ENCODE measurements around the gene DNAJC16. TPM values are rescaled to one million over a fixed set of nuclear protein-coding genes. Genes with fewer than 3 reads are reported as not detected.
"Not testable (repeated sequence)": the region's sequence is repeated elsewhere in the genome, so short reads cannot be mapped to it uniquely, and the experiment has no call there.

Gene DNAJC16
- total RNA-seq, 2 experiments from 2014 or later, result 9.1 to 16.8 TPM

DNA sequence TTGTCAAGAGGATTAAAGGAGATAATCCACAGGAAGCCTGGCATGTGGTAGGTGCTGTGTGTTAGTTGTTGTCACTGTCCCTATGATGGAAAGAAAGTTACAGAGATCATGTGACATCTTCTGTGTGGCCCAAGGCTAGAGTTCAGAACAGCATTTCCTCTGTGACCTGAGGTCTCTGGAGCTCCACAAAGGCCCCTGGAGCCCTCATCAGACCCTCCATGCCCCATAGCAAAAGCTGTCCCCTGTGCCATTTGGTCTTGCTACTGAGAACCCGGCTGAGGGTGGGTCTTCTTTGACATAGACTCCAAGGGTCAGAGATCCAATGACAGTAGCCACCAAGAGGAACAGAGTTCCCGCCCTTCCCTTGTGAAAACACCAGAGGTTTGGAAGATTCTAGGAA lies 42.7 kb upstream of the DNAJC16 start:
- DNase-seq (ENCODE audit: low spot score), result no peak
- Histone ChIP-seq H3K36me3 (ENCODE audit: insufficient read depth, low read length) (no peaks in the 10 kb centered on the region), H3K4me1 (ENCODE audit: insufficient read depth, low read length, poor library complexity, severe bottlenecking) (no peaks in the 10 kb centered on the region), H3K79me2 (ENCODE audit: insufficient read depth, low read depth, low read length) (no peaks in the 10 kb centered on the region), H4K20me1 (ENCODE audit: insufficient read depth, low read length) (no peaks in the 10 kb centered on the region), H3K9me3 (ENCODE audit: low read length) (no peaks in the 10 kb centered on the region), H2AFZ (ENCODE audit: low read length) (no peak overlapping the region), H3K4me2 (ENCODE audit: low read length) (no peak overlapping the region), H3K9me2 (ENCODE audit: insufficient read depth, low read length) (no peaks in the 10 kb centered on the region), H3K27ac (ENCODE audit: low read depth, low read length, poor library complexity, severe bottlenecking) (no peak overlapping the region), H3K4me3 (ENCODE audit: low read depth, low read length, poor library complexity, severe bottlenecking) (no peak overlapping the region)
- POLR2A ChIA-PET, result no interaction called here
- CTCF ChIA-PET (ENCODE audit: unreplicated experiment), result no interaction called here
- intact Hi-C loops (cut with micrococcal nuclease; ENCODE audit: unreplicated experiment), result no loop called here
- TF ChIP-seq, protein P1, sequence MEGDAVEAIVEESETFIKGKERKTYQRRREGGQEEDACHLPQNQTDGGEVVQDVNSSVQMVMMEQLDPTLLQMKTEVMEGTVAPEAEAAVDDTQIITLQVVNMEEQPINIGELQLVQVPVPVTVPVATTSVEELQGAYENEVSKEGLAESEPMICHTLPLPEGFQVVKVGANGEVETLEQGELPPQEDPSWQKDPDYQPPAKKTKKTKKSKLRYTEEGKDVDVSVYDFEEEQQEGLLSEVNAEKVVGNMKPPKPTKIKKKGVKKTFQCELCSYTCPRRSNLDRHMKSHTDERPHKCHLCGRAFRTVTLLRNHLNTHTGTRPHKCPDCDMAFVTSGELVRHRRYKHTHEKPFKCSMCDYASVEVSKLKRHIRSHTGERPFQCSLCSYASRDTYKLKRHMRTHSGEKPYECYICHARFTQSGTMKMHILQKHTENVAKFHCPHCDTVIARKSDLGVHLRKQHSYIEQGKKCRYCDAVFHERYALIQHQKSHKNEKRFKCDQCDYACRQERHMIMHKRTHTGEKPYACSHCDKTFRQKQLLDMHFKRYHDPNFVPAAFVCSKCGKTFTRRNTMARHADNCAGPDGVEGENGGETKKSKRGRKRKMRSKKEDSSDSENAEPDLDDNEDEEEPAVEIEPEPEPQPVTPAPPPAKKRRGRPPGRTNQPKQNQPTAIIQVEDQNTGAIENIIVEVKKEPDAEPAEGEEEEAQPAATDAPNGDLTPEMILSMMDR (conservative IDR thresholded peaks at IDR 0.05; ENCODE audit: low read length), result no peak
- TF ChIP-seq EZH2phosphoT487 (IDR thresholded peaks at IDR 0.05; ENCODE audit: borderline replicate concordance, low read depth, low read length), result no peak
- no TSS peak for BruUV-seq (replicated peaks)

DNA sequence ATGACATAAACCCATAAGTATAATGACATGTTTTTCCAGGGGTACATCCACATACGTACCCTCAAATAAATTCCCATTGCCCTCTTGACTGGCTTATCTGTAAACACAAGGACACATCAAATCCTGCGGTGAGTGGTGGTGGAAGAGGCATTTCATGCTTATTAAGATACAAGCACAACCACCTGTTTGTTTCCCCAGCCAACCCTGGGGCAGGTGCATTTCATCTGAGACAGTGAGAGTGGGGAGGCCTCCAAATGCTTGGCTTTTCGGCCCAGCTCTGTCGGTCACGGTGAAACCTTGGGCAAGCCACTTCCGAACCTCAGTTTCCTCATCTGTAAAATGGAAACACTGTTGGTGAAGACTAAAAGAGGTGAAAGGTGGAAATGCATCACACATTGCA lies 42.2 kb upstream of the DNAJC16 start:
- H2AFZ ChIP-seq (ENCODE audit: low read length); POLR2A ChIA-PET; H3K27ac ChIP-seq (ENCODE audit: low read depth, low read length, poor library complexity, severe bottlenecking); H3K9me3 ChIP-seq (ENCODE audit: low read length); H3K4me3 ChIP-seq (ENCODE audit: low read depth, low read length, poor library complexity, severe bottlenecking); H4K20me1 ChIP-seq (ENCODE audit: insufficient read depth, low read length); H3K9me2 ChIP-seq (ENCODE audit: insufficient read depth, low read length); CTCF ChIA-PET (ENCODE audit: unreplicated experiment); H3K4me1 ChIP-seq (ENCODE audit: insufficient read depth, low read length, poor library complexity, severe bottlenecking); DNase-seq (ENCODE audit: low spot score); intact Hi-C loops (cut with micrococcal nuclease; ENCODE audit: unreplicated experiment); H3K79me2 ChIP-seq (ENCODE audit: insufficient read depth, low read depth, low read length); H3K36me3 ChIP-seq (ENCODE audit: insufficient read depth, low read length); H3K4me2 ChIP-seq (ENCODE audit: low read length); BruUV-seq (replicated peaks): not testable (repeated sequence)

DNA sequence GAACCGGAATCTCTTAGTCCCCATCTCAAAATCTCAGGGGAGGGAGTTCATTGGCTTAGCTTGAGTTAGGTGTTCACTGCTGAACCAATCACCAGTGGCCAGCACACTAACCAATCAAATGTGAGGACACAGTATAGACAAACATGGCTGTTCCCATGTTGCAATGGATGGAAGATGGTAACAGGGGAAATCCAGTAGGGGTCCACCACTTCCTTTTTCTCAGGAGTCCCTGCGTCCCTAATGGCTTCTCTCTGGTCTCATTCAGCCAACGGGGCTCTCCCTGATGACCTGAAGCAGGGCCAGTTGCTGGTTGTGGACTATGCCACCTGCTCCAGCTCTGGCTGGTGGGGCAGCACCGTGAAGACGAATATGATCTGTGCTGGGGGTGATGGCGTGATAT lies 41.0 kb upstream of the DNAJC16 start:
- Histone ChIP-seq H2AFZ (ENCODE audit: low read length) (no peak overlapping the region), H4K20me1 (ENCODE audit: insufficient read depth, low read length) (no peaks in the 10 kb centered on the region), H3K9me2 (ENCODE audit: insufficient read depth, low read length) (no peaks in the 10 kb centered on the region), H3K4me1 (ENCODE audit: insufficient read depth, low read length, poor library complexity, severe bottlenecking) (no peaks in the 10 kb centered on the region), H3K79me2 (ENCODE audit: insufficient read depth, low read depth, low read length) (no peaks in the 10 kb centered on the region), H3K9me3 (ENCODE audit: low read length) (no peaks in the 10 kb centered on the region), H3K4me3 (ENCODE audit: low read depth, low read length, poor library complexity, severe bottlenecking) (no peak overlapping the region), H3K4me2 (ENCODE audit: low read length) (no peak overlapping the region), H3K36me3 (ENCODE audit: insufficient read depth, low read length) (no peaks in the 10 kb centered on the region), H3K27ac (ENCODE audit: low read depth, low read length, poor library complexity, severe bottlenecking) (no peak overlapping the region)
- CTCF ChIA-PET (ENCODE audit: unreplicated experiment), result no interaction called here
- TF ChIP-seq, protein P1 (conservative IDR thresholded peaks at IDR 0.05; ENCODE audit: low read length), result no peak
- TF ChIP-seq EZH2phosphoT487 (IDR thresholded peaks at IDR 0.05; ENCODE audit: borderline replicate concordance, low read depth, low read length), result no peak
- POLR2A ChIA-PET, result interaction anchor here (0.7 kb wide), 1 partner anchor 434 kb away, joined by 3 read pairs; no protein-coding TSS in a partner anchor
- no TSS peak for BruUV-seq (replicated peaks)
- intact Hi-C loops (cut with micrococcal nuclease; ENCODE audit: unreplicated experiment), result no loop called here
- DNase-seq (ENCODE audit: low spot score), result no peak

DNA sequence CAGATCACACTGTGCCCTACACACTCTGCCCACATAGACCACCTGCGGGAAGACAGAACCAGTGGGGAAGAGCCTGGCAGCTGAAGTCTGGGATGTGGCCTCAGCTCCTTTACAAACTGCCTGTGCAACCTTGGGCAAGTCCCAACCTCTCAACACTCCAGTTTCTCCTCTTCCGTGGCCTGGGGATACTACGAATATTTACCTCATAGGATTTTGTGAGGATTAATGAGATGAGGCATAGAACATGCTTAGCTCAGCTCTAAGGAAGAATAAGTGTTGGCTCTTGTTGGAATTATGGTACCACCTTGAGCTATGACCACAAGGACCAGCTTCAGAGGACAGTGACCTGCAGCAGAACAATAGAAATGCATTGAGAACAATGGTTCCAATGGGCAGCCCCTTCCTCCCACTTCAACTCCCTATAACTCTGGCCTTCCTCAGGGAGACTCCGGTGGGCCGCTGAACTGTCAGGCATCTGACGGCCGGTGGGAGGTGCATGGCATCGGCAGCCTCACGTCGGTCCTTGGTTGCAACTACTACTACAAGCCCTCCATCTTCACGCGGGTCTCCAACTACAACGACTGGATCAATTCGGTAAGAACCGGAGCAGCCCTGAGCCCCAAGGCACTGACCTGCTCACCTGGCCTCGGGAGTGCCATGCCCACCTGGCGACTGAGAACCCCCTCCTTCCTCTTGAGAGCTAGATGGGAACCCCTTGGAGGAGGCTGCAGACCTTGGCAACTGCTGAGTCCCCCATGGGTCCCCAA lies 39.6 kb upstream of the DNAJC16 start:
- H4K20me1 ChIP-seq (ENCODE audit: insufficient read depth, low read length); H3K4me2 ChIP-seq (ENCODE audit: low read length); H3K9me3 ChIP-seq (ENCODE audit: low read length); DNase-seq (ENCODE audit: low spot score); BruUV-seq (replicated peaks); H3K36me3 ChIP-seq (ENCODE audit: insufficient read depth, low read length); H3K4me3 ChIP-seq (ENCODE audit: low read depth, low read length, poor library complexity, severe bottlenecking); CTCF ChIA-PET (ENCODE audit: unreplicated experiment); POLR2A ChIA-PET; H3K79me2 ChIP-seq (ENCODE audit: insufficient read depth, low read depth, low read length); H3K9me2 ChIP-seq (ENCODE audit: insufficient read depth, low read length); H3K4me1 ChIP-seq (ENCODE audit: insufficient read depth, low read length, poor library complexity, severe bottlenecking); intact Hi-C loops (cut with micrococcal nuclease; ENCODE audit: unreplicated experiment); H2AFZ ChIP-seq (ENCODE audit: low read length); H3K27ac ChIP-seq (ENCODE audit: low read depth, low read length, poor library complexity, severe bottlenecking): not testable (repeated sequence)

Measured in OCI-LY7 (cell line).